NCI-H128 (cell line): ENCODE data around the gene PDZD2.

Experiments
- DNase-seq: peaks from one replicate; lab custom pipeline; 2025; ENCODE audit not compliant: unreplicated experiment; lab: John Stamatoyannopoulos, UW

Gene PDZD2

DNA sequence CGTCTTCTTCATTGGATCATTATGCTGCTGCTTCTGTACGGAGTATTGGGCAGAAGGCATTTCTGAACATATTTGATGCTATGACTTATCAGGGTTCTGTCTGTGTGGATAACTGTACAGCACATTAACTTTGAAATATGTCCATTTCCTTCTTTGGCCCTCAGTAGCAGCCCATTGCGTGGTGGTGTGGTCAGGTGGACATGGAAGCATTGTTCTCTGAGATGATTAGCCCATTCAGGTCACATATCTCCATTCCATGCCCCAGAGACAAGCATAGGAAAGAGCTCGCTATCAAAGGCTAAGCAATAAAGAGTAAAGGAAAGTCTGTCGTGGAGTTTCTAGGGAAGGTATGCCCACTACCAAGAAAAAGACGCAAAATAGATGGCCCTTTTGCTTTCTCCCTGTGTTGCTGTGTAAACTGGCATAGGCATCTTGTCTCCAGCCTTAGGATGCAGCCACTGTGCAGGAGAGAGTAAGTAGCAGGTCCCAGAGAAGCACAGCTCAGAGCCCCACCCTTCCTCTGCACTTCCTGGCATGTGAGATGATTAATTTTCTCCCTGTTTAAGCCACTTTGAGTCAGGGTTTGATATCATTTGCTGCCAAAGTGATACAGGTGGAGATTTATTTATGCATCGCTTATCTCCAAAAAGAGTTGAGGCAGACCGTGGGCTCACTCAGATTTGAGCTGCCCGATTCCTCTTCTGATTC, 221.9 kb downstream of the PDZD2 start:
- DNase-seq, result no peak

DNA sequence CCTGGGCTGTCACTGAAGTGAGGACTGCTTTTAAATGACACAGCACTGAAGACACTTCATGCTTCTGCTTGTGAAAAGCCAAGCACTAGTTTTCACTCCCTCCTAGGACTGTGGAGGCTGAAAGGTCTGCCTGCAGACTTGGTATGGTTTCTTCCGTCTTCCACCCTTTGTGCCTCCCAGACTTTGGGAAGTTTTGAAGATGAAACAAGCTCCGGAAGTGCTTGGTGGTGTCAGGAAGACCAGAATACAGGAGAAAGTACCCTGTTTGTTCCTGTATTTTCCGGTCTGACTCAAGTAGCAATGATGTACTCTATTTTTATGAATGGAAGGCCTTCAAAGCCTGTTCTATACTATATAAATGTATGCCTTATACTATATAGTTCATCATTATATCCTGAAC, 222.7 kb downstream of the PDZD2 start:
- DNase-seq, result no peak

DNA sequence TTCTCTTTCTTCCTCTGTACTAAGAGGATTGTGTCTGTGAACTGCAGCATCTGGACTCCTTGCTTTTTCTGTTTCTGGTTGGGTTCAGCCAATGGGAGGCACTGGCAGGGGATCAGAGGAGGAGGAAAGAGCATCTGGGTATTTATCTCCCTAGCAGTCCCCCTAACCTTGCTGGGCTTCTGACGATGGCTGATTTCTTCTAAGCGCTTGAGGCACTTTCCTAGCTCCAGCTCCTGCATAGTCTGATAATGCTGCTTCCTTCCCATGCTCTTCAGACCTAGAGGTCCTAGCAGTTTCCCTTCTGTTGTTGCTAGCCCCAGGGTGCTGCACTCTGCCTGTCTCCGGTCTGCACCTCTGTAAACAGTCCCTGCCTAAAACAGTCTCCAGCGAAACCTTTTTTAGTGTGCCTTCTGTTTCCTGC, 225.1 kb downstream of the PDZD2 start:
- no peak for DNase-seq

DNA sequence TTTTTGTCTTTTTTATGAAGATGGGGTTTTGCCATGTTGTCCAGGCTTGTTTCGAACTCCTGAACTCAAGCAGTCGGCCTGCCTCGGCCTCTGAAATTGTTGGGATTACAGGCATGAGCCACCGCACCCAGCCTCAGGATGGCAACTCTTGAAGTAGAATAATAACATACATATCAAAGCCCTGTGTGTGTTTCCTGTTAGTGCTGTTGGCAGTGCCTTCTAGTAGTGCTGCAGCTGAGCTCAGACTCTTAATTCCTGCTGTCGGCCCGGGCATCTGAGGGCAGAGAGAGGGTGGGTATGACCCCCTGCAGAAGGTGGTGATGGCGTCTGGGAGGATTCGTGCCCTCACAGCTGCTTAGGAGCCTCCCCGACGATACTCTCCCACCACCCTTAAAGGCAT, 227.2 kb downstream of the PDZD2 start:
- no peak for DNase-seq

DNA sequence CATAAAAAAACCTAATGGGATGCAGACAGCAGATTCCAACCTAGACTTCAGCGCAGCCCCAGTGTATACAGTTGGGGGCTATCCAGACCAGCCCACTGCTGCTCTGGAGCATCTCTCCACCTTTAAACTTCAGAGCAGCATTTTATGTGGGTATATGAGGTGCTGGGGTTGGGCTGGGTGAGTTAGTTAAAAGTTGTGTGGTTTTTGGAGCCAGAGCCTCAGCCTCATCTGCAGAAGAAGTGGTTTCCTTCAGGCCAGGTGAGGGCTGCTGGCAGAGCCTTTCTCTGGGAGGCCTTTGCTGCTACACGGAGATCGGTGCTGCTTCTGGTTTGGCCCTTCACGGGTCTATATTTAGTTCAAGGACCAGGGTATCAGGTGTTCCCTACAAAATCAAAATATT, 228.3 kb downstream of the PDZD2 start:
- DNase-seq, result no peak

DNA sequence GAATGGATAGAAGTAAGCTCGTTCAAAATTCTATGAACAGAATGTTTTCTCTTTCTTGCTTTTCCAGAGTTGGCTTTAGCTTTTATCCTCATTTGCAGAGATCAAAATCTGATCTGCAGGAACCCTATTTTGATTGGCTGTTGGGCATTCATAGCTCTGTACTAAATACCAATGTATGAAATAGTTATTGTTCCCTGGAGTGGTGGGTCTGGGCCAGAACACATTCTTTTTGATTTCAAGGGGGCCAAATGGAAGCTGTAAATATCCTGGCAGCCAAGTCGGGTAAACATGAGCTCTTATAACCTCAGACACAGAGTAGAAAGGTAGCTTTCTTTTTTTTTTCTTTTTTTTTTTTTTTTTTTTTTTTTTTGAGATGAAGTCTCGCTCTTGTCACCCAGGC, 241.5 kb downstream of the PDZD2 start:
- no peak for DNase-seq

DNA sequence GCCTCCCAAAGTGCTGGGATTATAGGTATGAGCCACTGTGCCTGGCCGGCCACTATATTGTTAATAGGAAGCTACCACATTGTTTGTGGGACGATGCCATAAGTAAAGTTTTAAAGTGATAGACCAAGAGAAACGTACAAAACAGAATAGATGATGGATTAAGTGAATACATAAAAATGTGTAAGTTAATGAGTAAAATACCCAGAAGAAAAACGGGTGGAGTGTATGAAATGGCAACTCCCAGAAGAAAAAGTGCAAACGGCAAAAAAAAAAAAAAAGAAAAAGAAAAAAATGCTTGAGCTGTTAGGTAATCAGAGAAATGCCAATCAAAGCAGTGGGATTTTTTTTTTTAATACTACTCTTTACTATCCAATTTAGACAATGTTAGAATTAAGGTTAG, 246.0 kb downstream of the PDZD2 start:
- no peak for DNase-seq

DNA sequence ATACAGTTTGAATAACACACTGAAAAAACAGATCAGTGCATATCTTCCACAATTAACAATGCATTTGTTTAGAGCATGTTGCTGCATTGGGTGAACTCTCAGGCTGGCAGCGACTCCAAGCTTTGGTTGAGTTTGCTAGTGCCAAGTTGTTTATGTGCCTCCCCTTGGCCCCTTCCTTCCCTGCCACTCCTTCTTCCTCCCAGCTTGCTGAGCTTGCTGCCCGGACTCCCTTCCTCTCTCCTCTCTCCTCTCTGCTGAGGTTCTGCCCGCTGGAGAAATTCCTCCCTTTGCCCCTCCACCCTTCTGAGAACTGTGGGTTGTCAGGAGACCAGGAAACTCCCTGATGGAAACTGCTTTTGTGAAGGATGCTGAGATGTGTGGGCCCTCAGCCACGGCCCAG, 247.3 kb downstream of the PDZD2 start:
- no peak for DNase-seq

DNA sequence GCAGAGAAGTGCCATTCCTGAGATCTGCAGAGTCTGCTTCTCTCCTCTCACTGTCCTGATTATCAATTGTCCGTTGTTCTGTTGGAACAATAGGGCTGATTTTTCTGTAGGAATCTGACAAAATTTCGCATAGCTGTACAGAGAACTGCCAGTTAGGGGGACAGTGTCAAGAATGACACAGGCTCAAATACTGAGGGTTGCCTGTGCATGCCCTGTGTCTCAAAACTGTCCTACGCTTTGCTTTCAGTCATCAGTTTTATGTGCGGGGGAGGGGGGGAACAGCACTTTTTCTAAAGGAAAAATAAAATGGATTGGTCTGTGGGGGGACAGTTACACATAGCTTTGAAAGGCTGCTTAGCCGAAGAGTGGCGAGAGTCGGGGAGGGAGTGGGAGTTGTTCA, 248.6 kb downstream of the PDZD2 start:
- no peak for DNase-seq

DNA sequence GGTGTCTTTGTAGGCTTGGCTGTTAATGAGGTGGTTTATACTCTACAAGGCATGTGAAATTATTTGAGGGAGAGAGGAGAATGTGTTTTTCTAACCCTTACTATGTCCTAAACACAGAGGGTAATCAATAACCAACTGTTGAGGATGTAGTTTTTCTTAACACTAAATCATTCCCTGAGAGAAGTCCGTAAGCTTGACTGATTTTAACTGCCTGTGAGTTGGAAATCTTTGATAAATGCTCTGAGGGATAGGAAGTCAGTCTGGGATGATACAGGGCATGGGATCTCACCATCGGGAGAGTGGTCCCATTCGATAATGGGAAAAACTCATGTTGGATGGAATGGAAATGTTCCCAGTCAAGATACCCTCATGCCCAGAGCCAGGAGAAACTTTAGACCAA, 249.6 kb downstream of the PDZD2 start:
- DNase-seq, result no peak

DNA sequence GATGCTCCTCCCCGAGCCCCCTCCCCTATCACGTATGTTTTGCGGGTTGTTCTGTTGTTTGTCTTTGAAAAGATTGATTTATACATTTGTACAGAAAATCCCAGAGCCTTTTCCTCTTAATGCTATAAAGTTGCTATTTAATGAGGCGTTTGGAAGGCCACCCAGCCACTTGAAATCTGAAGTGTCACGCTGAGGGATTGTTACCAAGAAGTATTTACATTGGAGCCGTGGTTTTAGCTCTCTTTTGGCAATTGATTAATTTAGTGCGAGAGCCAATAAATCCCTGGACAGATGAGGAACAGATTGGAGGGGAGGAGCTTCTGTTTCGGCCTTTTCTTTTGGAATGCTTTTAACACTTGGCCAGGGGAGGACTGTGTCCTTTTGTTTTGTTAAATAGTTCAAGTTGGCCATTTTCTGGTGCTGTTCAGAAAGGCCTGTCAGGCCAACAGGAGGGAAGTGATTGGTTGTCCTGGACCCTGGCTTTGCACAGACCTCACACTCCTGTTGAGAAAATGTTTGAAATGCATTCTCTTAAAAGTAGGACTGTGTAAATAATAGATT, 250.2 kb downstream of the PDZD2 start:
- DNase-seq, result no peak

DNA sequence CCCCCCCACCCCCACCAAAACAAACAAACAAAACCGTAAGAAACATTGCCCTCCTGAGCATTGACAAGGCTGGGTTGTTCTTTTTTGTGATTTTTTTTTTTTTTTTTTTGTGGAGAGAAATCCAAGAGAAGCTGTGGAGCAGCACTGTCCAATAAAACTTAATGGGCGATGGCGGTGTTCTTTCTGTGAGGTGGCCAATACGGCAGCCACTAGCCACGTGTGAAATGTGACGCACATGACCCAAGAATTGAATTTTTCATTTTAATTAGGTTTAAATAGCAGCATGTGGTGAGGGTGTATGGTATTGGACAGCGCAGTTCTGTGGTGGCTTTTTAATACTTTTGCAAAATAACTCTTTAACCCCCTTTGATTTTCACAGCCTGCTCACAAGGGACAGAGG, 251.1 kb downstream of the PDZD2 start:
- DNase-seq, result no peak

DNA sequence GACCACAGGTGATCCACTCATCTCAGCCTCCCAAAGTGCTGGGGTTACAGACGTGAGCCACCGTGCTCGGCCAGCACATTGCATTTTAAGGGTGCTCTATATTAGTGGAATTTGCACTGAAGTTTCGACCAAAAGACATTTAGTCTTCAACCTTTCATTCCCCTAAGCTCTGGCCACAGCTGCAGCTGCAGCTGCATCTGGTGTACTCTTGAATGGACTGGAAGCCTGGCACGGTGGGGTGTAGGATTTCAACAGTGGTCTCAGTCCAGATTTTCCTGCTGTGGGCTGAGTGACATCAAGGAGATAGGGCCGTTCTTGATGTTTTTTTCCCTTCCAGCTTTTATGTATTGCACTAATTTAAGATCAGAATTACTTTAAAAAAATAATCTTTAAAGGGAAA, 255.2 kb downstream of the PDZD2 start:
- DNase-seq, result no peak

DNA sequence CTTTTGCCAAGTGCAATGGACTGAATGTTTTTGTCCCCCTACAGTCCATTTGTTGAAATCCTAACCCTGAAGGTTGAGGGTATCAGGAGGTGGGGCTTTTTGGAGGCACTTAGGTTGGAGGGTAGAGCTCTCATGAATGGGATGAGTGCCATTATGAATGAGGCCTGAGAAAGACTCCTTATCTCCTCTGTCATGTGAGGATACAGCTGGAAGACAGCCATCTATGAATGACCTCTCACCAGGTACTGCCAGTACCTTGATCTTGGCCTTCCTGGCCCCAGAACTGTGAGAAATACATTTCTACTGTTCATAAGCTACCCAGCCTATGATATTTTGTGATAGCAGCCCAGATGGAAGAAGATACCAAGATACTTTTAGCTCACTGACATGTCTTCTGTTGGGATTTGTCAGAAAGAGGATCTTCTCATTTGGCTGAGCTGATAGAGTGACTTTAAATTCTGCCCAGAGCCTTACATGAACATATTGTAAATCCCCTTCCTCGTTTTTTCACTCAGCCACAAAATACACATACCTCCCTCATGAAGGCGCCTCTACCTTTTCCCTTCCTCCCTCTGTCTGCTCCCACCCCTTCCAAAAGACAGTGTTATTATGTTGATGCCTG, 256.4 kb downstream of the PDZD2 start:
- no peak for DNase-seq

DNA sequence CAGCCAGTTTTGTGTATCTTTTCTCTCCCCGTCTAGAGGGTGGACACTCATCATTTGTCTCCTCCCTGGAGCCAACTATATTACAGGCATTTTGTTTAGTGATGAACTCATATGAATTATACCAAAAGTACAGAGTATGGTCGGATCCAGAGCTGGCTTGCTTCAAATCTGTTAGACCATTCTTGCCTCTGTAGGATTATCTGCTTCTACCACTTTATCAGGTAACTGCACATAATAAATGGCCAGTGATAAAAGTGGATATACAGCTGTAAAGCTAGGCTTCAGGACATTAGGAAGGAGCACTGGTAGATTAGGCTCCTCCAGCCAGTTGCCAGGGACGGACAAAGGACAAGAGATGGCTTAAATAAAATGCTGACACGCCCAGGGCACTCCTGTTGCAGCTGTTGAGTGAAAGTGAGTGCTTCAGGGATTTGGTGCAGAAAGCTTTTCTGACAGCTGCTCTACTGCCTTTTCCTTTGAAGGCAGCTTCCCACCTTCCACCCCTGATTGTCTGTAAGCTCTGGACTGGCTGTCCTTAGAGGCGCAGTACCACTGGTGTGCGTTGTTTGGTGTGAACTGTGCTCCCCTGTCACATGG, 259.2 kb downstream of the PDZD2 start:
- no peak for DNase-seq

DNA sequence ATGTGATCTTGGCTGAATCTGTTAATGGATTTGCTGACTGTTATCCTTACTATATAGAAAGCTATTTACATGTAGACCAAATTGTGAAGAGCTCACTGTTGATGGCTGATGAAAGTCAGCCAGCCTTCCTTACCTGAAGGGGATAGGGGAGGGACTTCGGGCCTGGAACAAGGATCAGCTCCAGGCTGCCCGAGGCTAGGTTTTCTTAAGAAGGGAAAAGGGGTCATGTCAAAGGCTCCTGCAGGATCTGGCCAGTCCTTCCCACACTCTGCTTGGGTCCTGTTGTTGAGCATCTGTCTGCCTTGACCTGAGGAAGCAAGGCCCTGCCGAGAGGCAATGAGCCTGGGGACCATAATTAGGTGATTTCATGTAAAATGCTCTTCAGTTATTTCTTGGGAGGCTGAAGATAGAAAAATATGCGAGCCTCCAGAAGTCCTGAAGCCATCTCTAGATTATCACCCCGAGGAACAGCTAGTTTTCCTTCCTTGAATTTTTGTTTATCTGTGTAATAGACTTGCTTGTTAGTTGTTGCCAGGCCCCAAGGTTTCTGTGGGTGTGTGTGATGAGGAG, 261.4 kb downstream of the PDZD2 start:
- DNase-seq, result no peak

DNA sequence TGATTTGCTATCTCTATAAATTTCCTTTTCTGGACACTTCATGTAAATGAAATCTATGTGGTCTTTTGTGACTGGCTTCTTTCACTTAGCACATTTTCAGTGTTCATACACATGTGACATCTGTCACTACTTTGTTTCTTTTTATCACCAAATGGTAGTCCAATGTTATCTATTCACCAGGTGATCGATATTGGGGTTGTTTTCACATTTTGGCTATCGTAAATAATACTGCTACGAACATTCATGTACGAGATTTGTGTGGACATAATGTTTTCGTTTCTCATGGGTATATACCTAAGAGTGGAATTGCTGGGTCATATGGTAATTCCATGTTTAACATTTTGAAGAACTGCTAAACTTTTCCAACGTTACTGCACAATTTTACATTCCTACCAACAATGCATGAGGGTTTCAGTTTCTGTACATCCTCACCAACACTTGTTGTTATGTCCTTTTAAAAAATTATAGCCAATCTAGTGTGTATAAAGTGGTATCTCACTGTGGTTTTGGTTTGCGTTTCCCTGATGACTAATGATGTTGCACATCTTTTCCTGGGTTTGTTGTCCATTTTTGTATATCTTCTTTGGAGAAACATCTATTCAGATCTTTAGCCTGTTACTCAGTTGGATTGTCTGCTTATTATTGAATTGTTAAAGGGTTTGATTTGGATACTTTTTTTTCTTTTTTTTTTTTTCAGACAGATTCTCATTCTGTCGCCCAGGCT, 263.0 kb downstream of the PDZD2 start:
- no peak for DNase-seq

DNA sequence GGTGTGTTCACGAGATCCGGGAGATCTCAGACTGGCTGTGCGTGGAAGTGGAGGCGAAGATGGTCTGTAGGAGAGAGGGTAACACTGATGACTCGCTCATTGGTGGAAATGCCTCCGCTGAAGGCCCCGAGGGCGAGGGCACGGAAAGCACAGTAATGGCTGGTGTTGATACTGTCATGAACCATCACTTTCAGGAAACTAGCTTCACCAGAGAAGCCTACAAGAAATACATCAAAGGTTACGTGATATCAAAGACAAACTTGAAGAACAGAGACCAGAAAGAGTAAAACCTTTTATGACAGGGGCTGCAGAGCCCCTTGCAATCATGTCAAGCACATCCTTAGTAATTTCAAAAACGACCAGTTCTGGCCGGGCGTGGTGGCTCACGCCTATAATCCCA, 269.5 kb downstream of the PDZD2 start:
- DNase-seq, result no peak

DNA sequence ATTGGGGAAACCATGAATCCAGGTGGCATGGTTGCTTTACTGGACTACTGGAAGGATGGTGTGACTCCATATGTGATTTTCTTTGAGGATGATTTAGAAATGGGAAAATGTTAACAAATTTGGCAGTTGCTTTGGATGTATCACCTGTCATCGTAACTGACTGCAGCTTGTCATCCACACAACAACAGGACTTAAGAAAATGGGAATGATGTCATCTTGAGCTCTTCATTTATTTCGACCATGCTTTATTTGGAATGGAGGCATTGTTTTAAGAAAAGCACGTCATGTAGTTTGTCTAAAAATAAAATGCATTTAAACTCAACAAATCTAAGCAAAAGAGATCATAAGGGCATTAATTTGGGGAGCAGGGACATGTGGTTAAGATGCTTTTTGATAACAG, 270.1 kb downstream of the PDZD2 start:
- DNase-seq, result no peak

DNA sequence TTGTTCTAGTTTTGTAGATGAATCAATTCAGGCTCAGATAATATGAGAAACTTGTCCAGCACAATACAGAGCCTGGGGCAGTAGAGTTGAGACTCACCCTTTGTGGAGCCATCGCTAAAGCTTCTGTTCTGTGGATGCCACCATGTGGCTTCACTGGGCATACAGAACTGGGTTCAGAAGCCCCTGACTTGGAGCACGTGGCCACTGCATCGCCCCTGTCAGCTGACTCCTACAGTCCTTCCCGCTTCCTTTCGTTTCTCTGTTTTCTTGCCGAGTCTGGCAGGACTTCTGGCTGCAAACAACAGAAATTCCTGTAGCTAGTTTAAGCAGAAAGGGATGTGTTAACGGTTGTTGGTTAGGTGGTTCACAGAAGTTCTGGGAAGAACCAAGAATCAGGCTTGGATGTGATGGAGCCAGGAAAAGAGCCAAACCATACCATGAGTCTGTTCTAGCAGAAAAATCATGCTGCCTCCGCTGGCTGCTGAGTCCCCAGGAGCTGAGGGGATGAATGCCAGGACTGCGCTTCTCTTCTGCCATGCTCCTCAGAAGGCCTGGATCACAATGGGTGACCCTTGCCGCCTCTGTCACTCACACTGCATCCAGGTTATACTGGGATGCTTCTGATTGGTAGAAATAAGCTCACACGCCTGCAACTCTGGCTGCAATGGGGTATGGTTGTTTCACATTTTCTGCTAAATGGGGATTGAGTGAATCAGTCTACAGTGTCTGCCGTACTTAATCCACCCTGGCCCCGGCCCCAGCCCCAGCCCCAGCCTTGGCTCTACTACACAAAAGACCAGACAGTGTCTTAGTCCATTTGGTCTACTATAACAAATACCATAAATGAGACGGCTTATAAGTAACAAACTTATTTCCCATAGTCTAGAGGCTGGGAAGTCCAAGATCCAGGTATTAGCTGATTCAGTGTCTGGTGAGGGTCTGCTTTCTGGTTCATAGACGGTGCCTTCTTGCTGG, 272.6 kb downstream of the PDZD2 start:
- DNase-seq, result no peak
